BLaER1 treated with 17β-estradiol and CSF1 and Interleukin-3, amounts not matched to agents 10 nM and 100 nM (cell line): ENCODE data around the gene SPOUT1.
"Not testable (repeated sequence)": the region's sequence is repeated elsewhere in the genome, so short reads cannot be mapped to it uniquely, and the experiment has no call there.

Source experiments
- H3K27ac ChIP-seq, 11 experiments: shearing (Covaris generic); formaldehyde crosslinking; 2 replicates each; pipeline ENCODE4 v1.8.1; 2022
- H3K27me3 ChIP-seq, 11 experiments: shearing (Covaris generic); formaldehyde crosslinking; 2 replicates each; pipeline ENCODE4 v1.8.1; 2022
- H3K36me3 ChIP-seq, 11 experiments: shearing (Covaris generic); formaldehyde crosslinking; 2 replicates each; pipeline ENCODE4 v1.8.1; 2022
- H3K4me1 ChIP-seq, 10 experiments: shearing (Covaris generic); formaldehyde crosslinking; 2 replicates each; pipeline ENCODE4 v1.8.1; 2022
- H3K4me2 ChIP-seq, 11 experiments: shearing (Covaris generic); formaldehyde crosslinking; 2 replicates each; pipeline ENCODE4 v1.8.1; 2022
- H3K4me3 ChIP-seq, 10 experiments: shearing (Covaris generic); formaldehyde crosslinking; 2 replicates each; pipeline ENCODE4 v1.8.1; 2022
- H3K9ac ChIP-seq, 11 experiments: shearing (Covaris generic); formaldehyde crosslinking; 2 replicates each; pipeline ENCODE4 v1.8.1; 2022
- H3K9me3 ChIP-seq, 11 experiments: shearing (Covaris generic); formaldehyde crosslinking; replicated peaks in 1 of 11; 2 replicates each; pipeline ENCODE4 v1.8.1; 2022
- H4K20me1 ChIP-seq, 11 experiments: shearing (Covaris generic); formaldehyde crosslinking; 2 replicates each; pipeline ENCODE4 v1.8.1; 2022
- Cebpa-rat ChIP-seq, 11 experiments: shearing (Covaris generic); IDR thresholded peaks; 2 replicates each; pipeline ENCODE4 v1.8.1; 2022

SPOUT1 gene, protein sequence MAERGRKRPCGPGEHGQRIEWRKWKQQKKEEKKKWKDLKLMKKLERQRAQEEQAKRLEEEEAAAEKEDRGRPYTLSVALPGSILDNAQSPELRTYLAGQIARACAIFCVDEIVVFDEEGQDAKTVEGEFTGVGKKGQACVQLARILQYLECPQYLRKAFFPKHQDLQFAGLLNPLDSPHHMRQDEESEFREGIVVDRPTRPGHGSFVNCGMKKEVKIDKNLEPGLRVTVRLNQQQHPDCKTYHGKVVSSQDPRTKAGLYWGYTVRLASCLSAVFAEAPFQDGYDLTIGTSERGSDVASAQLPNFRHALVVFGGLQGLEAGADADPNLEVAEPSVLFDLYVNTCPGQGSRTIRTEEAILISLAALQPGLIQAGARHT

GRCh38 chr9:128829477-128830251 is at the start of gene SPOUT1:
Gene SPOUT1, minus strand, starts transcription at chr9:128829794. Its CDS starts 14 bp downstream, at chr9:128829780.
- no peak for TF ChIP-seq Cebpa-rat (IDR thresholded peaks at IDR 0.05)
- H3K4me1 ChIP-seq = peaks cover 17 to 26% (median 19%) of the 10 kb centered on the region in 10 experiments
- H3K9me3 ChIP-seq = no peaks in the 10 kb centered on the region
- peak within 1 kb of the TSS; percentile 74 to 98 (median 92) for H3K4me3 ChIP-seq
- peak within 1 kb of the TSS; percentile 79 to 96 (median 89) for H3K9ac ChIP-seq
- H3K27ac ChIP-seq = peak within 1 kb of the TSS; percentile 53 to 91 (median 83); a peak in 21 of 22 replicates
- no peaks in the 10 kb centered on the region for H3K27me3 ChIP-seq
- H3K4me2 ChIP-seq = peak within 1 kb of the TSS; percentile 82 to 99 (median 95)
- H4K20me1 ChIP-seq = peaks cover 0 to 43% (median 24%) of the 10 kb centered on the region in 11 experiments; a peak in 13 of 22 replicates
- H3K36me3 ChIP-seq = peaks cover 29 to 61% (median 48%) of the 10 kb centered on the region in 11 experiments

GRCh38 chr9:128877852-128878251 is 48.3 kb upstream of the SPOUT1 start:
- Histone ChIP-seq H3K36me3 (no peaks in the 10 kb centered on the region), H3K4me3 (no peak overlapping the region), H3K4me1 (peaks cover 33 to 61% (median 47%) of the 10 kb centered on the region in 10 experiments), H3K9ac (peak overlapping the region in 1 of 11 experiments; percentile 55; a peak in 1 of 22 replicates), H3K27ac (0 out of 22 replicates have a peak overlapping the region, but pooled peaks of 1 of the 11 experiments have one; percentile 12), H4K20me1 (peaks cover 0 to 7% (median 2%) of the 10 kb centered on the region in 11 experiments; a peak in 9 of 22 replicates), H3K27me3 (no peaks in the 10 kb centered on the region), H3K9me3 (no peaks in the 10 kb centered on the region), H3K4me2 (peak overlapping the region in 9 of 11 experiments; percentile 37 to 95 (median 51); a peak in 18 of 22 replicates)
- TF ChIP-seq Cebpa-rat (IDR thresholded peaks at IDR 0.05) = no peak

DNA sequence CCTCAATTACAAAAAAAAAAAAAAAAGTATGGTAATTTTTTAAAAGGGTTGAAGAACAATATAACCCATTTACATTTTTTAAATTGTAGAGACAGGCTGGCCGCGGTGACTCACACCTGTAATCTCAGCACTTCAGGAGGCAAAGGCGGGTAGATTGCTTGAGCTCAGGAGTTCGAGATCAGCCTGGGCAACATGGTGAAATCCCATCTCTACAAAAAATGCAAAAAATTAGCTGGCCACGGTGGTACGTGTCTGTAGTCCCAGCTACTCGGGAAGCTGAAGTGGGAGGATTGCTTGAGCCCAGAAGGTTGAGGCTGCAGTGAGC is 41.3 kb upstream of the SPOUT1 start:
- peaks cover 0 to 16% (median 5%) of the 10 kb centered on the region in 11 experiments; a peak in 6 of 22 replicates for H3K36me3 ChIP-seq
- not testable (repeated sequence) for H3K9ac ChIP-seq, H3K27me3 ChIP-seq, H3K4me3 ChIP-seq, H4K20me1 ChIP-seq, H3K4me2 ChIP-seq, H3K9me3 ChIP-seq, H3K27ac ChIP-seq
- peaks cover 14 to 41% (median 25%) of the 10 kb centered on the region in 10 experiments for H3K4me1 ChIP-seq

GRCh38 chr9:128870128-128870940 is 40.7 kb upstream of the SPOUT1 start:
- no peak overlapping the region for H3K27ac ChIP-seq
- peaks cover 0 to 16% (median 5%) of the 10 kb centered on the region in 11 experiments; a peak in 6 of 22 replicates for H3K36me3 ChIP-seq
- H3K4me2 ChIP-seq = no peak overlapping the region
- no peak overlapping the region for H3K9ac ChIP-seq
- H3K27me3 ChIP-seq = no peaks in the 10 kb centered on the region
- no peak for TF ChIP-seq Cebpa-rat (IDR thresholded peaks at IDR 0.05)
- H3K4me3 ChIP-seq = no peak overlapping the region
- H3K4me1 ChIP-seq = peaks cover 14 to 36% (median 25%) of the 10 kb centered on the region in 10 experiments
- no peaks in the 10 kb centered on the region for H3K9me3 ChIP-seq
- H4K20me1 ChIP-seq = no peaks in the 10 kb centered on the region

DNA sequence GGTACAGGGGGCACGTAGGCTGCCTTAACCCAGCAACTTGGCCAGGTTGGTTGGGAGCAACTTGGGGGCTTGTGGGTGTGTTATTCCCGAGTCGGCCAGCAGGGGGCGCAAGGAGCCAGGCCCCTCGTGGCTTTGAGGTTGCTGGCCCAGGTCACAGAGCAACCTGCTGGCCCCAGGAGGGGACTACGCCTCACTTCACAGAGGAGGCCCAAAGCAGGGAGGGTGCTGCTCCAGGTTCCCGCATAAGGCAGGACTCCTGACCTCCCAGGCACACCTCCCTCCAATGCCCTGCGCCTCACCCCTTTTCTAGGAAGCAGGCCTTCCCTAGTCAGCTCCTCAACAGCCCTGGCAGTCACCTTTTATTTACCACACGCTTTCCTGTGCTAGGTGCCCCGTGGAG is 34.1 kb upstream of the SPOUT1 start:
- H3K4me3 ChIP-seq = no peak overlapping the region
- no peaks in the 10 kb centered on the region for H3K27me3 ChIP-seq
- peaks cover 13 to 46% (median 25%) of the 10 kb centered on the region in 10 experiments for H3K4me1 ChIP-seq
- H3K9me3 ChIP-seq = no peaks in the 10 kb centered on the region
- no peaks in the 10 kb centered on the region; a peak in 1 of 22 replicates for H4K20me1 ChIP-seq
- peak overlapping the region in 1 of 11 experiments; percentile 8; a peak in 1 of 22 replicates for H3K27ac ChIP-seq
- peak overlapping the region in 5 of 11 experiments; percentile 1 to 13 (median 12); a peak in 6 of 22 replicates for H3K4me2 ChIP-seq
- H3K9ac ChIP-seq = no peak overlapping the region
- H3K36me3 ChIP-seq = no peaks in the 10 kb centered on the region
- no peak for TF ChIP-seq Cebpa-rat (IDR thresholded peaks at IDR 0.05)

- Histone ChIP-seq H3K9ac (no peak overlapping the region), H3K27me3 (no peaks in the 10 kb centered on the region), H3K9me3 (no peaks in the 10 kb centered on the region), H3K4me1 (peaks cover 5 to 38% (median 21%) of the 10 kb centered on the region in 10 experiments; a peak in 19 of 20 replicates), H4K20me1 (no peaks in the 10 kb centered on the region; a peak in 1 of 22 replicates), H3K36me3 (no peaks in the 10 kb centered on the region), H3K4me2 (no peak overlapping the region), H3K4me3 (no peak overlapping the region), H3K27ac (no peak overlapping the region)
- no peak for TF ChIP-seq Cebpa-rat (IDR thresholded peaks at IDR 0.05)
These were observed 32.8 kb upstream of the SPOUT1 start for GRCh38 chr9:128862401-128862851.

DNA sequence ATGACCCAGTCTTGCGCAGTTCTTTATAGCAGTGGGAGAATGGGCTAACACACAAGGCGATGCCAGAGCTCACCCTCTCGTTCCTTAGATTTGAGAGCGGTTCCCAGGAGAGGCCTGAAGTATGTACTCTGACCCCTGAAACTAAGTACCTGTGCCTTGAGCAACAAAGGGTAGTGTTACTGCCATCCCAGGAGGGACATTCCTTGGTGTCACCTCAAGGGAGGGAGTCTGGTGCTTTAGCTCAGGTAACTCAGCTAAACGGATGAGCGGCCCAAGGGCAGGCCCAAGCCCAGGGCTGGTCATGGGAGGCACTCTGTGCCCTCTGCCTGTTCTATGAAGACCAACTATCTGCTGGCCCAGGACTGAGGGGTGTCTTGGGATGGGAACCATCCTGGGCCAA is 31.9 kb upstream of the SPOUT1 start:
- Histone ChIP-seq H3K36me3 (no peaks in the 10 kb centered on the region), H3K9me3 (no peaks in the 10 kb centered on the region), H3K4me3 (no peak overlapping the region), H3K9ac (no peak overlapping the region), H3K4me2 (peak overlapping the region in 4 of 11 experiments; percentile 50 to 72 (median 58); a peak in 8 of 22 replicates), H3K27ac (peak overlapping the region in 3 of 11 experiments; percentile 15 to 46 (median 40); a peak in 5 of 22 replicates), H3K4me1 (peaks cover 5 to 30% (median 21%) of the 10 kb centered on the region in 10 experiments; a peak in 19 of 20 replicates), H4K20me1 (no peaks in the 10 kb centered on the region; a peak in 1 of 22 replicates), H3K27me3 (no peaks in the 10 kb centered on the region)
- TF ChIP-seq Cebpa-rat (IDR thresholded peaks at IDR 0.05) = no peak

DNA sequence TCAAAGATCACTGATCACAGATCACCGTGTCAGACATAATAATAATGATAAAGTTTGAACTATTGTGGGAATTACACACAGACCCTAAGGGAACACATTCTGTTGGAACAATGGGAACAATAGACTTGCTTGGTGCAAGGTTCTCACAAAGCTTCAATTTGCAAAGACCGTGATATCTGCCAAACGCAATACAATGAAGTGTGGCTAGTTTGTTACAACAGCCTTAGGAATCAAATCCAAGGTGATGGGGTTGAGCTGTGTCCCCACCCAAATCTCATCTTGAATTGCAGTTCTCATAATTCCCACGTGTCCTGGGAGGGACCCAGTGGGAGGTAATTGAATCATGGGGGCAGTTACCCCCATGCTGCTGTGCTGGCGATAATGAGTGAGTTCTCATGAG is 31.3 kb upstream of the SPOUT1 start:
- no peak for TF ChIP-seq Cebpa-rat (IDR thresholded peaks at IDR 0.05)
- Histone ChIP-seq H3K4me3 (no peak overlapping the region), H3K27me3 (no peaks in the 10 kb centered on the region), H3K36me3 (no peaks in the 10 kb centered on the region), H4K20me1 (no peaks in the 10 kb centered on the region; a peak in 1 of 22 replicates), H3K9me3 (no peaks in the 10 kb centered on the region), H3K4me1 (peaks cover 5 to 30% (median 21%) of the 10 kb centered on the region in 10 experiments; a peak in 19 of 20 replicates), H3K9ac (no peak overlapping the region), H3K4me2 (peak overlapping the region in 6 of 11 experiments; percentile 35 to 72 (median 52); a peak in 10 of 22 replicates), H3K27ac (peak overlapping the region in 3 of 11 experiments; percentile 15 to 46 (median 40); a peak in 3 of 22 replicates)

DNA sequence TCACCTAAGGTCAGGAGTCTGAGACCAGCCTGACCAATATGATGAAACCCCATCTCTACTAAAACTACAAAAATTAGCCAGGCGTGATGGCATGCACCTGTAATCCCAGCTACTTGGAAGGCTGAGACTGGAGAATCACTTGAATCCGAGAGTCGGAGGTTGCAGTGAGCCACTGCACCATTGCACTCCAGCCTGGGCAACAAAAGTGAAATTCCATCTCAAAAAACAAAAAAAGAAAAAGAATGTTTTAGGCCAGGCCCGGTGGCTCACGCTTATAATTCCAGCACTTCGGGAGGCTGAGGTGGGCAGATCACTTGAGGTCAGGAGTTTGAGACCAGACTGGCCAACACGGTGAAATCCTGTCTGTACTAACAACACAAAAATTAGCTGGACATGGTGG is 28.9 kb upstream of the SPOUT1 start:
- not testable (repeated sequence) for H3K4me2 ChIP-seq, H3K9ac ChIP-seq, H3K9me3 ChIP-seq, H3K36me3 ChIP-seq, H4K20me1 ChIP-seq, H3K27ac ChIP-seq, H3K4me3 ChIP-seq, H3K27me3 ChIP-seq
- H3K4me1 ChIP-seq = peaks cover 0 to 25% (median 17%) of the 10 kb centered on the region in 10 experiments; a peak in 14 of 20 replicates

- H3K4me3 ChIP-seq, H3K4me2 ChIP-seq, H3K27me3 ChIP-seq, H4K20me1 ChIP-seq, H3K36me3 ChIP-seq, H3K27ac ChIP-seq, H3K4me1 ChIP-seq: not testable (repeated sequence)
- Histone ChIP-seq H3K9me3 (peaks cover 11 to 17% (median 16%) of the 10 kb centered on the region in 11 experiments), H3K9ac (0 out of 22 replicates have a peak overlapping the region, but pooled peaks of 1 of the 11 experiments have one; percentile 7)
These were observed 24.9 kb upstream of the SPOUT1 start for GRCh38 chr9:128854454-128854853.

GRCh38 chr9:128852646-128853045 is 23.1 kb upstream of the SPOUT1 start:
- not testable (repeated sequence) for H3K4me1 ChIP-seq, H3K36me3 ChIP-seq, H4K20me1 ChIP-seq, H3K4me3 ChIP-seq, H3K27me3 ChIP-seq, H3K9ac ChIP-seq, H3K4me2 ChIP-seq, H3K27ac ChIP-seq
- H3K9me3 ChIP-seq = peaks cover 11 to 24% (median 19%) of the 10 kb centered on the region in 11 experiments
